DOHH2 (cell line): ENCODE data around the gene SGCD.

Source experiments
- H3F3A ChIP-seq: fragments of 200-600 bp; sonication (generic), shearing (Covaris generic); 2 replicates; pipeline ENCODE4 v1.6.0; 2016; ENCODE audit warnings: antibody characterized with exemption, mild to moderate bottlenecking; ENCODE audit not compliant: control insufficient read depth, insufficient read depth
- H3K27ac ChIP-seq: fragments of 200-600 bp; sonication (generic); 2 replicates; pipeline ENCODE4 v1.5.1; 2014; ENCODE audit warnings: low read depth, mild to moderate bottlenecking, low read length, moderate library complexity
- H3K27me3 ChIP-seq: fragments of 200-600 bp; sonication (generic); 2 replicates; pipeline ENCODE4 v1.6.1; 2014; ENCODE audit warnings: mild to moderate bottlenecking, low read length, mixed read lengths; ENCODE audit not compliant: control insufficient read depth
- H3K36me3 ChIP-seq: fragments of 200-600 bp; sonication (generic); 2 replicates; pipeline ENCODE4 v1.6.1; 2014; ENCODE audit warnings: mild to moderate bottlenecking, low read length, moderate library complexity, mixed read lengths; ENCODE audit not compliant: control insufficient read depth
- H3K4me1 ChIP-seq: fragments of 200-600 bp; sonication (generic); 2 replicates; pipeline ENCODE4 v1.6.1; 2014; ENCODE audit warnings: mild to moderate bottlenecking, low read length, mixed read lengths; ENCODE audit not compliant: control insufficient read depth
- H3K4me2 ChIP-seq: fragments of 200-600 bp; sonication (generic); 2 replicates; pipeline ENCODE4 v1.6.0; 2014; ENCODE audit warnings: mild to moderate bottlenecking, low read length, moderate library complexity
- H3K4me3 ChIP-seq: fragments of 200-600 bp; sonication (generic); 2 replicates; pipeline ENCODE4 v1.5.1; 2014; ENCODE audit warnings: mild to moderate bottlenecking, low read length, mixed read lengths
- H3K79me2 ChIP-seq: fragments of 200-600 bp; sonication (generic); 2 replicates; pipeline ENCODE4 v1.6.1; 2014; ENCODE audit warnings: mild to moderate bottlenecking, low read length, mixed read lengths; ENCODE audit not compliant: control insufficient read depth
- H3K9me2 ChIP-seq: fragments of 200-600 bp; sonication (generic); replicated peaks from 2 replicates; pipeline ENCODE4 v1.6.1; 2014; ENCODE audit warnings: mild to moderate bottlenecking, low read length, mixed read lengths; ENCODE audit not compliant: control insufficient read depth
- H3K9me3 ChIP-seq: fragments of 200-600 bp; sonication (generic); 2 replicates; pipeline ENCODE4 v1.6.1; 2014; ENCODE audit warnings: antibody characterized with exemption, low read length, mixed read lengths; ENCODE audit not compliant: control insufficient read depth, insufficient read depth
- H4K20me1 ChIP-seq: fragments of 200-600 bp; sonication (generic); 2 replicates; pipeline ENCODE4 v1.6.0; 2014; ENCODE audit warnings: low read depth, mild to moderate bottlenecking, antibody characterized with exemption, low read length, moderate library complexity; ENCODE audit not compliant: control insufficient read depth, insufficient read depth
- CTCF ChIP-seq: fragments of 200-600 bp; sonication (generic); IDR thresholded peaks from one replicate; pipeline ENCODE4 v1.5.1; 2014; ENCODE audit warnings: antibody characterized with exemption, mild to moderate bottlenecking, low read depth, low read length; ENCODE audit not compliant: poor library complexity, severe bottlenecking
- EZH2phosphoT487 ChIP-seq: fragments of 200-600 bp; sonication (generic); IDR thresholded peaks from 2 replicates; pipeline ENCODE4 v1.6.1; 2017; ENCODE audit warnings: borderline replicate concordance, mild to moderate bottlenecking, antibody characterized with exemption, low read length, moderate library complexity, mixed read lengths

SGCD gene

GRCh38 chr5:156543348-156544145 lies 216.6 kb downstream of the SGCD start:
- no peaks in the 10 kb centered on the region for H3K4me1 ChIP-seq
- H3F3A ChIP-seq, result no peaks in the 10 kb centered on the region
- H3K9me2 ChIP-seq, result no peaks in the 10 kb centered on the region
- H3K27me3 ChIP-seq, result no peaks in the 10 kb centered on the region
- H3K79me2 ChIP-seq, result no peaks in the 10 kb centered on the region
- H3K4me2 ChIP-seq, result no peak overlapping the region
- no peak overlapping the region for H3K4me3 ChIP-seq
- H4K20me1 ChIP-seq, result no peaks in the 10 kb centered on the region
- no peaks in the 10 kb centered on the region for H3K9me3 ChIP-seq
- no peak for TF ChIP-seq EZH2phosphoT487
- no peak for TF ChIP-seq CTCF
- no peak overlapping the region for H3K27ac ChIP-seq
- H3K36me3 ChIP-seq, result no peaks in the 10 kb centered on the region

- Histone ChIP-seq H3K9me3 (no peaks in the 10 kb centered on the region), H3K79me2 (no peaks in the 10 kb centered on the region), H3K9me2 (no peaks in the 10 kb centered on the region), H3K36me3 (no peaks in the 10 kb centered on the region), H3K27me3 (no peaks in the 10 kb centered on the region), H3K4me2 (no peak overlapping the region), H3K27ac (no peak overlapping the region), H3F3A (no peaks in the 10 kb centered on the region), H3K4me1 (no peaks in the 10 kb centered on the region), H4K20me1 (no peaks in the 10 kb centered on the region), H3K4me3 (no peak overlapping the region)
- TF ChIP-seq EZH2phosphoT487 (no peak), CTCF (no peak)
Observed at GRCh38 chr5:156552855-156553358, 225.9 kb downstream of the SGCD start.

- H3K4me2 ChIP-seq, result no peak overlapping the region
- H3K79me2 ChIP-seq, result no peaks in the 10 kb centered on the region
- no peaks in the 10 kb centered on the region for H3K9me3 ChIP-seq
- no peak overlapping the region for H3K27ac ChIP-seq
- H3K27me3 ChIP-seq, result no peaks in the 10 kb centered on the region
- H3K36me3 ChIP-seq, result no peaks in the 10 kb centered on the region
- no peaks in the 10 kb centered on the region for H3K4me1 ChIP-seq
- no peak for TF ChIP-seq CTCF
- no peaks in the 10 kb centered on the region for H3F3A ChIP-seq
- H3K4me3 ChIP-seq, result no peak overlapping the region
- no peaks in the 10 kb centered on the region for H4K20me1 ChIP-seq
- no peaks in the 10 kb centered on the region for H3K9me2 ChIP-seq
Observed at GRCh38 chr5:156556666-156557406, 229.9 kb downstream of the SGCD start.
